CD4-positive, alpha-beta T cell (primary cell): ENCODE data around the gene TMEM132E. TPM values are rescaled to one million over a fixed set of nuclear protein-coding genes. Genes with fewer than 3 reads are reported as not detected.

Experiments
- ATAC-seq: fragments of 200-7000 bp; cut with Tn5 transposase; one replicate; pipeline ENCODE4 v1.10.0; 2022; ENCODE audit warnings: mild to moderate bottlenecking; ENCODE audit not compliant: poor library complexity
- CTCF ChIA-PET: fragments of 350-600 bp; sonication (Branson Sonifier 250); formaldehyde crosslinking; loops from one replicate; lab custom pipeline; 2021; ENCODE audit warnings: antibody characterized with exemption, inconsistent platforms; lab: Charles Lee
- POLR2A ChIA-PET: fragments of 350-600 bp; sonication (Branson Sonifier 250); formaldehyde crosslinking; loops from one replicate; lab custom pipeline; 2021; ENCODE audit warnings: antibody characterized with exemption, inconsistent platforms; lab: Charles Lee
- DNase-seq, 14 experiments: peaks; one replicate each; pipeline ENCODE4 v3.0.0-alpha.2; 2013 to 2020; ENCODE audit warnings: mixed read lengths in 2 of 14
- H3K27ac ChIP-seq, 2 donors: one replicate each; pipeline versions ENCODE4 v1.5.1 to v1.7.0; 2013; ENCODE audit warnings: low read length in 2 of 2, low read depth in 1 of 2, mild to moderate bottlenecking in 1 of 2
- H3K27me3 ChIP-seq, 2 experiments: 1 replicate in 1 of 2; 2 replicates in 1 of 2; pipeline versions ENCODE4 v1.6.1 to v1.7.0; 2013; ENCODE audit warnings: low read length in 2 of 2, control low read depth in 1 of 2, mild to moderate bottlenecking in 1 of 2, moderate library complexity in 1 of 2; ENCODE audit not compliant: insufficient read depth in 2 of 2, control insufficient read depth in 1 of 2
- H3K36me3 ChIP-seq: one replicate; pipeline ENCODE4 v1.6.1; 2013; ENCODE audit warnings: low read length, control low read depth; ENCODE audit not compliant: insufficient read depth
- H3K4me1 ChIP-seq: one replicate; pipeline ENCODE4 v1.6.1; 2013; ENCODE audit warnings: low read length, control low read depth; ENCODE audit not compliant: insufficient read depth
- H3K4me3 ChIP-seq: one replicate; pipeline ENCODE4 v1.5.1; 2013; ENCODE audit warnings: mild to moderate bottlenecking, low read length, moderate library complexity
- H3K9me3 ChIP-seq, 2 experiments: 1 replicate in 1 of 2; 2 replicates in 1 of 2; pipeline versions ENCODE4 v1.6.1 to v1.7.0; 2013; ENCODE audit warnings: low read length in 2 of 2, mild to moderate bottlenecking in 2 of 2, control low read depth in 1 of 2, moderate library complexity in 1 of 2; ENCODE audit not compliant: control insufficient read depth in 1 of 2, insufficient read depth in 1 of 2
- H3K27ac Mint-ChIP-seq: one replicate; pipeline ENCODE4 v1.8.0; 2020; ENCODE audit warnings: mixed read lengths
- H3K27me3 Mint-ChIP-seq: one replicate; pipeline ENCODE4 v1.8.0; 2021; ENCODE audit warnings: mixed read lengths
- H3K36me3 Mint-ChIP-seq: one replicate; pipeline ENCODE4 v1.8.0; 2021; ENCODE audit warnings: low read depth, mixed read lengths
- H3K4me1 Mint-ChIP-seq: one replicate; pipeline ENCODE4 v1.8.0; 2021; ENCODE audit warnings: low read depth, mixed read lengths
- H3K4me3 Mint-ChIP-seq: one replicate; pipeline ENCODE4 v1.8.0; 2020; ENCODE audit warnings: mild to moderate bottlenecking, mixed read lengths
- H3K9me3 Mint-ChIP-seq: one replicate; pipeline ENCODE4 v1.8.0; 2020; ENCODE audit warnings: mixed read lengths
- intact Hi-C, 2 experiments: fragments of 100-400 bp; cut with DNase I in 1 of 2; cut with micrococcal nuclease in 1 of 2; formaldehyde crosslinking; loops; one replicate each; pipeline versions ENCODE4 v1.15.1 to v1.9.0; 2023 to 2025; cut with DNase I, micrococcal nuclease
- total RNA-seq, 174 experiments: library from RNA in 2 of 174; stranded (reverse) in 2 of 174; gene quantifications; one replicate each; pipeline ENCODE4 v1.2.3 and lab custom pipeline; 2021 to 2026
- TF ChIP-seq, protein P1 (sequence below): fragments of 200-600 bp; IDR thresholded peaks from one replicate; pipeline ENCODE4 v1.8.0; 2022; ENCODE audit warnings: antibody characterized with exemption, mild to moderate bottlenecking

The TMEM132E gene
- total RNA-seq, 2 experiments from 2014 or later, result 0.05 TPM; not detected in 1

DNA sequence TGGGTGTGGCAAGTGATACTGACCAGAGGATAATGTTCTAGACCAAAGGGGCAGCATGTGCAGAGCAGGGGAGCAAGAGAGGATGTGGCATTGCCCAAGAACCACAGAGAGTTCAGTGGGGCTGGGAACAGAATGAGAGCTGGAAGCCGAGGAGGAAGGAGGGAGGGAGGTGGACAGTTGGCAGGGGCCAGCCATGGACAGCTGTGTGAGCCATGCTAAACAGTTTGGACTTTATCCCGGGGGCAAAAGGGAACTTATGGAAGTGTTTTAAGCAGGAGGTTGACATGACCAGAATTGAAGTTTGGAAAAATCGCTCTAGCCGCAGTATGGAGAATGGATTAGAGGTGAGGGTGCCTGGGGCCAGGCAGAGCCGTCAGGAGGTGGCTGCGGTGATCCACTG lies 29.4 kb upstream of the TMEM132E start:
- ATAC-seq, result no peak
- no peaks in the 10 kb centered on the region for H3K36me3 ChIP-seq
- Mint-ChIP-seq H3K27ac (no peak overlapping the region), H3K27me3 (peaks cover 63% of the 10 kb centered on the region), H3K4me1 (no peaks in the 10 kb centered on the region), H3K4me3 (no peak overlapping the region), H3K36me3 (no peaks in the 10 kb centered on the region), H3K9me3 (no peaks in the 10 kb centered on the region)
- H3K27me3 ChIP-seq, result peaks cover 0 to 14% of the 10 kb centered on the region in 2 experiments
- no peak overlapping the region for H3K27ac ChIP-seq
- peaks cover 0 to 2% of the 10 kb centered on the region in 2 experiments for H3K9me3 ChIP-seq
- ChIA-PET POLR2A (no interaction called here), CTCF (no interaction called here)
- TF ChIP-seq, protein P1, sequence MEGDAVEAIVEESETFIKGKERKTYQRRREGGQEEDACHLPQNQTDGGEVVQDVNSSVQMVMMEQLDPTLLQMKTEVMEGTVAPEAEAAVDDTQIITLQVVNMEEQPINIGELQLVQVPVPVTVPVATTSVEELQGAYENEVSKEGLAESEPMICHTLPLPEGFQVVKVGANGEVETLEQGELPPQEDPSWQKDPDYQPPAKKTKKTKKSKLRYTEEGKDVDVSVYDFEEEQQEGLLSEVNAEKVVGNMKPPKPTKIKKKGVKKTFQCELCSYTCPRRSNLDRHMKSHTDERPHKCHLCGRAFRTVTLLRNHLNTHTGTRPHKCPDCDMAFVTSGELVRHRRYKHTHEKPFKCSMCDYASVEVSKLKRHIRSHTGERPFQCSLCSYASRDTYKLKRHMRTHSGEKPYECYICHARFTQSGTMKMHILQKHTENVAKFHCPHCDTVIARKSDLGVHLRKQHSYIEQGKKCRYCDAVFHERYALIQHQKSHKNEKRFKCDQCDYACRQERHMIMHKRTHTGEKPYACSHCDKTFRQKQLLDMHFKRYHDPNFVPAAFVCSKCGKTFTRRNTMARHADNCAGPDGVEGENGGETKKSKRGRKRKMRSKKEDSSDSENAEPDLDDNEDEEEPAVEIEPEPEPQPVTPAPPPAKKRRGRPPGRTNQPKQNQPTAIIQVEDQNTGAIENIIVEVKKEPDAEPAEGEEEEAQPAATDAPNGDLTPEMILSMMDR, result no peak
- no peaks in the 10 kb centered on the region for H3K4me1 ChIP-seq
- DNase-seq, result no peak
- intact Hi-C loops, result no loop called here
- H3K4me3 ChIP-seq, result no peak overlapping the region

DNA sequence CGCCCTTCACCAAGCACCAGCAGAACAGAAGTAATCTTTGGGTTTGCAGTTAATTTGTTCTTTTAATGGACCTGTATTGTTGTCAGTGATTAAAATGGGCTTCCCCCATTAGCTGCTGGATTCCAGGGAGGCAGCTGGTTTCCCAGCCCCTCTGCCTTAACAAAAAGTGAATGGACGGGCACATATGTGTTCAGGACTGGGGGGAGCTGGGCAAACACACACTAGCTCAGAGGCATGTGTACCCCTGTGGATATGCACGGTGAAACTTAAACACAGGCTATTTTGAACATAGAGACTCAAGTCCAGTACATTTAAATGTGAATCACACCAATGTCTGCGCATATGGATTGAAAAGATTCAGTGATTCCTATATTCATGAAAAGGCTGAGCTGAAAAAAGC lies 25.5 kb upstream of the TMEM132E start:
- TF ChIP-seq, protein P1, result no peak
- no peaks in the 10 kb centered on the region for H3K36me3 ChIP-seq
- H3K9me3 ChIP-seq, result peaks cover 0 to 4% of the 10 kb centered on the region in 2 experiments
- H3K27me3 ChIP-seq, result peaks cover 5 to 7% of the 10 kb centered on the region in 2 experiments
- ATAC-seq (no peak), DNase-seq (no peak)
- no peak overlapping the region for H3K27ac ChIP-seq
- CTCF ChIA-PET, result interaction anchor here (1.1 kb wide), 1 partner anchor 9 kb away, joined by 3 read pairs; no protein-coding TSS in a partner anchor
- POLR2A ChIA-PET, result no interaction called here
- no peaks in the 10 kb centered on the region for H3K4me1 Mint-ChIP-seq
- H3K27me3 Mint-ChIP-seq, result peaks cover 53% of the 10 kb centered on the region
- intact Hi-C loops, result loop anchor here in 1 of 2 experiments (1.0 kb wide), 1 partner anchor 9 kb away; no protein-coding TSS in a partner anchor
- H3K4me3 ChIP-seq, result no peak overlapping the region
- H3K4me1 ChIP-seq, result no peaks in the 10 kb centered on the region
- no peak overlapping the region for H3K27ac Mint-ChIP-seq
- H3K4me3 Mint-ChIP-seq, result no peak overlapping the region
- H3K9me3 Mint-ChIP-seq, result no peaks in the 10 kb centered on the region
- no peaks in the 10 kb centered on the region for H3K36me3 Mint-ChIP-seq

DNA sequence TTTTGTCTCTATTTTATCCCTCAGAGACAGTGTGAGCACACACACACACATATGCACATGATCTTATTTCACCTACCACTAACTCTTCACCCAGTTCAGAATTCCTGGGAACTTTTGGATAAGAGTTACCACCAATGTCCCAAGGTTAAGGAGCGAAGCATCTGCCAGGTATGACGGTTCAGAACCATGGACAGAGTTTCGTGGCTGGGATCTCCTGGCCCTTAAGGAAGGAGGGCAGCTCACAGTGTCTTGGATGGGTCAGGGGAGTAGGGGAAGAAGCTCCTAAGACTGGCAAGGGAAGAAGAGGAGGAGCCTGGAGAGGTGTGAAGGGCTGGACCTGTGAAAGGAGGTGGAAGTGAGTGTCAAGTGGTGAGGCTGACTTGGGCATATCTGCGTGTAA lies 23.0 kb upstream of the TMEM132E start:
- CTCF ChIA-PET, result no interaction called here
- Mint-ChIP-seq H3K27me3 (peaks cover 40% of the 10 kb centered on the region), H3K36me3 (no peaks in the 10 kb centered on the region), H3K27ac (no peak overlapping the region), H3K4me1 (no peaks in the 10 kb centered on the region), H3K4me3 (no peak overlapping the region), H3K9me3 (no peaks in the 10 kb centered on the region)
- Histone ChIP-seq H3K9me3 (peaks cover 0 to 4% of the 10 kb centered on the region in 2 experiments), H3K36me3 (no peaks in the 10 kb centered on the region), H3K27me3 (peaks cover 5 to 7% of the 10 kb centered on the region in 2 experiments), H3K4me1 (no peaks in the 10 kb centered on the region), H3K27ac (no peak overlapping the region), H3K4me3 (no peak overlapping the region)
- ATAC-seq (no peak), DNase-seq (no peak)
- POLR2A ChIA-PET, result no interaction called here
- TF ChIP-seq, protein P1, result no peak
- intact Hi-C loops, result no loop called here
